ENCODE data around the gene GPC5. TPM values are rescaled to one million over a fixed set of nuclear protein-coding genes. Genes with fewer than 3 reads are reported as not detected.

GPC5 gene
- total and polyA plus RNA-seq, 2 of the 8 experiments (the other 6 are each of a cell fraction or from before 2014, with no cell fraction given) = 0.20 to 0.39 TPM

- H3K18ac ChIP-seq (ENCODE audit: extremely low read depth, low read length) = no peak overlapping the region
- H4K20me1 ChIP-seq (replicated peaks in 1 of 2; ENCODE audit: control insufficient read depth in 1 of 2, insufficient read depth in 2 of 2, low read length in 2 of 2) = no peaks in the 10 kb centered on the region
- H3K27ac ChIP-seq (ENCODE audit: low read depth, low read length) = no peak overlapping the region
- H2BK5ac ChIP-seq (ENCODE audit: low read depth, low read length) = no peak overlapping the region
- no peak overlapping the region for H3K23ac ChIP-seq (ENCODE audit: insufficient read length)
- no peaks in the 10 kb centered on the region for H3K4me1 ChIP-seq (replicated peaks in 1 of 4; ENCODE audit: control insufficient read depth in 3 of 4, insufficient read depth in 4 of 4, low read length in 3 of 4)
- no peak overlapping the region for H3K56ac ChIP-seq (replicated peaks; ENCODE audit: insufficient read length, low read depth, low read length)
- H2BK120ac ChIP-seq (replicated peaks; ENCODE audit: low read depth, low read length) = no peak overlapping the region
- ChIA-PET POLR2A (ENCODE audit: partially characterized antibody) (no interaction called here), CTCF (ENCODE audit: partially characterized antibody) (interaction anchor here (0.9 kb wide), 1 partner anchor 31 kb away, joined by 3 read pairs; no protein-coding TSS in a partner anchor)
- H3K9ac ChIP-seq (replicated peaks in 1 of 4; ENCODE audit: extremely low read depth in 1 of 4, low read depth in 3 of 4, low read length in 3 of 4) = no peak overlapping the region
- no peak overlapping the region for H2BK20ac ChIP-seq (ENCODE audit: low read length)
- H3K23me2 ChIP-seq (ENCODE audit: low read depth, low read length) = no peaks in the 10 kb centered on the region
- 92% methylated on average over 3 of the region's 3 CpGs; no CpG with 5 or more reads in 1 of the 2 experiments for WGBS, 2 experiments (ENCODE audit: extremely low coverage in 1 of 2, insufficient coverage in 1 of 2, insufficient read length in 1 of 2, insufficient replicate concordance in 2 of 2, low coverage in 1 of 2, low lambda C conversion rate in 2 of 2, missing lambda C conversion rate in 1 of 2)
- no peak overlapping the region for H3K4ac ChIP-seq (replicated peaks; ENCODE audit: insufficient read length, low read depth, low read length)
- DNase-seq (ENCODE audit: low read depth in 1 of 2, low spot score in 2 of 2) (no peak), FAIRE-seq (no peak)
- H4K5ac ChIP-seq (ENCODE audit: insufficient read length, low read depth, low read length) = no peak overlapping the region
- no peaks in the 10 kb centered on the region for H3K79me2 ChIP-seq (ENCODE audit: control insufficient read depth in 1 of 2, insufficient read depth in 2 of 2, low read length in 2 of 2)
- no peak overlapping the region for H2AK5ac ChIP-seq (ENCODE audit: low read depth, low read length)
- H2BK12ac ChIP-seq (ENCODE audit: low read depth, low read length) = no peak overlapping the region
- no peaks in the 10 kb centered on the region for H3K9me3 ChIP-seq (ENCODE audit: insufficient read depth in 2 of 2, low read depth in 1 of 2, low read length in 1 of 2)
- H3K36me3 ChIP-seq (ENCODE audit: control insufficient read depth in 2 of 4, insufficient read depth in 4 of 4, low read length in 3 of 4) = no peaks in the 10 kb centered on the region
- H4K91ac ChIP-seq (replicated peaks; ENCODE audit: insufficient read length, low read length) = no peak overlapping the region
- H3K27me3 ChIP-seq (replicated peaks in 1 of 4; ENCODE audit: control insufficient read depth in 3 of 4, extremely low read depth in 1 of 4, insufficient read depth in 3 of 4, low read length in 3 of 4) = no peaks in the 10 kb centered on the region
- H3K4me3 ChIP-seq (ENCODE audit: extremely low read depth in 1 of 4, insufficient read depth in 2 of 4, low read depth in 3 of 4, low read length in 4 of 4) = no peak overlapping the region
- H2BK15ac ChIP-seq (ENCODE audit: low read length) = no peak overlapping the region
- H3K79me1 ChIP-seq (ENCODE audit: low read depth, low read length) = no peaks in the 10 kb centered on the region
- H2AFZ ChIP-seq (ENCODE audit: low read length) = no peak overlapping the region
- no peak overlapping the region for H3K4me2 ChIP-seq (ENCODE audit: insufficient read depth in 1 of 2, low read depth in 2 of 2, low read length in 2 of 2)
- no peak overlapping the region for H4K8ac ChIP-seq (ENCODE audit: extremely low read depth, insufficient read depth, low read length)
- no peak overlapping the region for H3K14ac ChIP-seq (ENCODE audit: insufficient read length)
- TF ChIP-seq YY1 (IDR thresholded peaks at IDR 0.05; ENCODE audit: low read depth, low read length) (no peak), BCL11A (IDR thresholded peaks at IDR 0.05; ENCODE audit: low read depth in 2 of 2, low read length in 2 of 2) (no peak), RBBP5 (IDR thresholded peaks at IDR 0.05; ENCODE audit: borderline replicate concordance, low read depth, low read length) (no peak), USF2 (IDR thresholded peaks at IDR 0.05; ENCODE audit: low read length) (no peak), NRF1 (IDR thresholded peaks at IDR 0.05; ENCODE audit: low read depth, low read length) (no peak), RFX5 (IDR thresholded peaks at IDR 0.05; ENCODE audit: borderline replicate concordance, low read depth, low read length) (no peak), JUND (IDR thresholded peaks at IDR 0.05; ENCODE audit: low read length) (no peak), KDM1A (IDR thresholded peaks at IDR 0.05; ENCODE audit: borderline replicate concordance, low read length) (no peak), POLR2AphosphoS5 (IDR thresholded peaks at IDR 0.05; ENCODE audit: low read depth, low read length) (no peak), SP4 (IDR thresholded peaks at IDR 0.05; ENCODE audit: low read length) (no peak)
Observed at GRCh38 chr13:92044351-92044750, 645.9 kb downstream of the GPC5 start.

Data from H1 (cell line).